Measurements from ENCODE around the gene UNC13B.
"Not testable (repeated sequence)": the region's sequence is repeated elsewhere in the genome, so short reads cannot be mapped to it uniquely, and the experiment has no call there.

Gene UNC13B

GRCh38 chr9:35229779-35230143, 68.0 kb downstream of the UNC13B start:
- DNase-seq (ENCODE audit: low read depth) = no peak
- H3K4me3 ChIP-seq (ENCODE audit: low read length) = no peak overlapping the region
- TF ChIP-seq CTCF (conservative IDR thresholded peaks at IDR 0.05; ENCODE audit: low read length) = no peak

- no peak overlapping the region for H3K4me3 ChIP-seq (ENCODE audit: low read length)
- TF ChIP-seq CTCF (conservative IDR thresholded peaks at IDR 0.05; ENCODE audit: low read length) = no peak
- no peak for DNase-seq (ENCODE audit: low read depth)
Measured at GRCh38 chr9:35232867-35233544, 71.2 kb downstream of the UNC13B start.

GRCh38 chr9:35236692-35237091, 74.9 kb downstream of the UNC13B start:
- no peak for TF ChIP-seq CTCF (conservative IDR thresholded peaks at IDR 0.05; ENCODE audit: low read length)
- H3K4me3 ChIP-seq (ENCODE audit: low read length) = no peak overlapping the region
- DNase-seq (ENCODE audit: low read depth) = no peak

GRCh38 chr9:35237311-35237710, 75.5 kb downstream of the UNC13B start:
- no peak overlapping the region for H3K4me3 ChIP-seq (ENCODE audit: low read length)
- no peak for TF ChIP-seq CTCF (conservative IDR thresholded peaks at IDR 0.05; ENCODE audit: low read length)
- DNase-seq (ENCODE audit: low read depth) = no peak

GRCh38 chr9:35245945-35246344, 84.1 kb downstream of the UNC13B start:
- not testable (repeated sequence) for H3K4me3 ChIP-seq (ENCODE audit: low read length); DNase-seq (ENCODE audit: low read depth)

- no peak for TF ChIP-seq CTCF (conservative IDR thresholded peaks at IDR 0.05; ENCODE audit: low read length)
- no peak overlapping the region for H3K4me3 ChIP-seq (ENCODE audit: low read length)
Measured at GRCh38 chr9:35253075-35253474, 91.3 kb downstream of the UNC13B start.

GRCh38 chr9:35254237-35254636, 92.4 kb downstream of the UNC13B start:
- DNase-seq (ENCODE audit: low read depth) = no peak
- TF ChIP-seq CTCF (conservative IDR thresholded peaks at IDR 0.05; ENCODE audit: low read length) = no peak
- H3K4me3 ChIP-seq (ENCODE audit: low read length) = no peak overlapping the region

More at GRCh38 chr9:35253075-35253474, 91.3 kb downstream of the UNC13B start:
- DNase-seq (ENCODE audit: low read depth) = no peak

Data from AG10803 (cell line).